CMK (cell line): ENCODE data around the gene CHRNA10.

ENCODE experiments used
- DNase-seq: peaks from one replicate; pipeline ENCODE4 v3.0.0-alpha.2; 2010; ENCODE audit warnings: low read depth

The CHRNA10 gene

GRCh38 chr11:3631331-3631730 is 39.9 kb downstream of the CHRNA10 start:
- DNase-seq = no peak

GRCh38 chr11:3627291-3627690 is 43.9 kb downstream of the CHRNA10 start:
- DNase-seq = no peak

- no peak for DNase-seq
Observed at GRCh38 chr11:3626250-3626960, 44.8 kb downstream of the CHRNA10 start.

DNA sequence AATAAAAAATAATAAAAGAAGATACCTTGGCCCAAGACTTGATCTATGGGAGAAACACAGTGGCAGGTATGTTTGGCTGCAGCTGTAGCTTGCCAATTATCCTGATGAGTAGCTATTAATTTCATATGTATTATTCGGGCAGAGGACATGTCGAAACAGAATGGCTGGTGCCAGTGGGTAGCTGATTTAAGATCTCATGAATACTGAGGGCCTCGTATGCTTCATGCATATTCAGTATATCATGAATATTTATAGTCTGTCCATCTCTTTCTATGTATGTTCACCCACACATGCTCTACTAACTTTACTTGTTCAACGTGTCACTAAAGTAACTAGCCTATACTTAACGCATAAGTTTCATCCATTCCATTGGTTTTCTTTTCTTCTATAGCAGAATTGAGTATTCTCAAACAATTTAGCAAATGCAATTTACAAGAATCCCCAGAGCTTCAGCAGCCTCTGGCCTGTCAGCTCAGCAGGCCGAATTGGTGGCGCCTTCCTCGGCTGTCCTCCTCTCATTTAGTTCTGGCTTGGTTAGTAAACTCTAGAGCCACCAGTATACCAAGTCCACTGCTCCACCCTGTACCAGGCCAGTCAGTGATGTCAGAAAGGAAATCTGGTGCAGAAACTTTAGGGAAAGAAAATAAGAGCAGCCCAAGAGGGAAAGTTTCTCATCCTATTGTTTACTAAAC is 47.3 kb downstream of the CHRNA10 start:
- DNase-seq = no peak

GRCh38 chr11:3623121-3623520 is 48.1 kb downstream of the CHRNA10 start:
- DNase-seq = no peak

GRCh38 chr11:3622521-3622920 is 48.7 kb downstream of the CHRNA10 start:
- no peak for DNase-seq

DNA sequence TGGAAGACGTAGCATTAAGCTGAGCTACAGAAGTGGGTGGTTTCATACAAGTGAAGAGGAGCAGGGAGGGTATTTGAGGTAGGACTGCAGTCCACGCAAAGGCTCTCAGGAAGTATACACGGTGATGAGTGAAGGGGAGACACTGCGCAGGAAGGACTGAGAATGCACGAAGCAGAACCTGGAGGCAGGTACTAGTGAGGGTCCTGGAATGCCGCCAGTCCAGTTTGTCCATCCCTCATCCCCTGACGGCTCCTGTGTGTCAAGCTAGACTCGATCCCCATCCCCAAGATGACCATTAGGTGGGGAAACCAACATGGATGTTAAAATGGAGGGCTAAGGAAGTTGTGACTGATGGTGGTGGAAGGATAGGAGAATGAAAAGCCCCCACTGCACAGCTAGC is 53.2 kb downstream of the CHRNA10 start:
- DNase-seq = no peak

DNA sequence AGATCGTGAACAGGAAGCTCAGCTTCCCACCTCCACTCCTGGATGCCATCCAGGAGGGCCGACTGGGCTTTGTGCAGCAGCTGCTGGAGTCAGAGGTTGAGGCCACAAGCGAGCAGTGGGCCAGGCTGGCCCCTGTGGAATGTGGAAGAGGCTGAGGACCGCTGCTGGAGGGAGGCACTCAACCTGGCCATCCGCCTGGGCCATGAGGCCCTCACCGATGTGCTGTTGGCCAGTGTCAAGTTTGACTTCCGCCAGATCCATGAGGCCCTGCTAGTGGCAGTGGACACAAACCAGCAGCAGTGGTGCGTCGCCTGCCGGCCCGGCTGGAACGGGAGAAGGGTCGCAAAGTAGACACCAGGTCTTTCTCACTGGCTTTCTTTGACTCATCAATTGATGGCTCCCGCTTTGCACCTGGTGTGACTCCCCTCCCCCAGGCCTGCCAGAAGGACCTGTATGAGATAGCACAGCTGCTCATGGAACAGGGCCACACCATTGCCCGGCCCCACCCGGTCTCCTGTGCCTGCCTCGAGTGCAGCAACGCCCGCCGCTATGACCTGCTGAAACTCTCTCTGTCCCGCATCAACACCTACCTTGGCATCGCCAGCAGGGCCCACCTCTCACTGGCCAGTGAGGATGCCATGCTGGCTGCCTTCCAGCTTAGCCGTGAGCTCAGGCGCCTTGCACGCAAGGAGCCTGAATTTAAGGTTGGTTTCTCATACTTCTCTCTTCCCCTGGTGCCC is 54.3 kb downstream of the CHRNA10 start:
- DNase-seq = no peak

- no peak for DNase-seq
Observed at GRCh38 chr11:3615998-3616397, 55.2 kb downstream of the CHRNA10 start.
